Bronchial epithelial cell (primary cell): ENCODE results near the gene PDE2A. TPM values are rescaled to one million over a fixed set of nuclear protein-coding genes. Genes with fewer than 3 reads are reported as not detected.

ENCODE experiments used
- DNase-seq: peaks from one replicate; pipeline ENCODE4 v3.0.0-alpha.2; 2010; ENCODE audit warnings: low read depth
- FAIRE-seq: peaks from 2 replicates; lab custom pipeline; 2011; peaks lifted over from hg19 to GRCh38; lab: Jason Lieb, UNC
- H3K27me3 ChIP-seq: 2 replicates; pipeline ENCODE4 v1.5.1; 2011; ENCODE audit warnings: low read length; ENCODE audit not compliant: control insufficient read depth, insufficient read depth
- H3K36me3 ChIP-seq: 2 replicates; pipeline ENCODE4 v1.5.1; 2011; ENCODE audit warnings: low read length; ENCODE audit not compliant: control insufficient read depth, insufficient read depth
- H3K4me3 ChIP-seq: 2 replicates; pipeline ENCODE4 v1.5.1; 2011; ENCODE audit warnings: mild to moderate bottlenecking, low read depth, low read length, control low read depth
- CTCF ChIP-seq: IDR thresholded peaks from 2 replicates; pipeline ENCODE4 v1.5.1; 2011; ENCODE audit warnings: mild to moderate bottlenecking, moderate library complexity, low read length, control low read depth, inconsistent platforms; ENCODE audit not compliant: insufficient read depth, severe bottlenecking
- total RNA-seq: library from RNA; depleted of rRNA; stranded (reverse); fragments of >200 nt; gene quantifications from 2 replicates; pipeline ENCODE4 v1.2.1, GENCODE V29; 2014

Gene PDE2A
- total RNA-seq, 1 donor from 2014 or later: 1.6 TPM

DNA sequence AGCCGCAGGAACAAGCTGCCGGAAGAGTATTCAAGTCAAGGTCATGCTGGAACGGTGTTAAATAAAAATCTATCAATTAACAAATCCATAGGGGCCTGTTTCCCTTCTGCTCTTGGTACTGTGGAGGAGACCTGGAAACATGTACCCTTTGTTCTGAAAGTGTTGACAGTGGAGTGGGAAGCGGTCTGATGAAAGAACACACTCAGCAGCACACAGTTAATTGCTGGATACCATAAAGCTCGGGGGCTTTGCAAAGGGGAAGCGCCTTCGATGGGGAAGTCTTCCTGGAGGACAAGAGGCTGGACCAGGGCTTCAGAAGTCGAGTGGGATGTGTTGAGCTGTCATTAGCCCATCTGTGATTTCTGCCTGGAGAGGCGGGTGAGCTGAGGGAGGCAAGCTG is 127.4 kb downstream of the PDE2A start:
- no peak for FAIRE-seq
- no peak for TF ChIP-seq CTCF

GRCh38 chr11:72544589-72544988 is 129.6 kb downstream of the PDE2A start:
- Histone ChIP-seq H3K27me3 (peaks cover 2% of the 10 kb centered on the region), H3K4me3 (no peak overlapping the region), H3K36me3 (no peaks in the 10 kb centered on the region)
- DNase-seq (no peak), FAIRE-seq (no peak)
- no peak for TF ChIP-seq CTCF

More for the DNA sequence above, 127.4 kb downstream of the PDE2A start:
- Histone ChIP-seq H3K36me3 (no peaks in the 10 kb centered on the region), H3K4me3 (no peak overlapping the region), H3K27me3 (peaks cover 2% of the 10 kb centered on the region)
- no peak for DNase-seq

DNA sequence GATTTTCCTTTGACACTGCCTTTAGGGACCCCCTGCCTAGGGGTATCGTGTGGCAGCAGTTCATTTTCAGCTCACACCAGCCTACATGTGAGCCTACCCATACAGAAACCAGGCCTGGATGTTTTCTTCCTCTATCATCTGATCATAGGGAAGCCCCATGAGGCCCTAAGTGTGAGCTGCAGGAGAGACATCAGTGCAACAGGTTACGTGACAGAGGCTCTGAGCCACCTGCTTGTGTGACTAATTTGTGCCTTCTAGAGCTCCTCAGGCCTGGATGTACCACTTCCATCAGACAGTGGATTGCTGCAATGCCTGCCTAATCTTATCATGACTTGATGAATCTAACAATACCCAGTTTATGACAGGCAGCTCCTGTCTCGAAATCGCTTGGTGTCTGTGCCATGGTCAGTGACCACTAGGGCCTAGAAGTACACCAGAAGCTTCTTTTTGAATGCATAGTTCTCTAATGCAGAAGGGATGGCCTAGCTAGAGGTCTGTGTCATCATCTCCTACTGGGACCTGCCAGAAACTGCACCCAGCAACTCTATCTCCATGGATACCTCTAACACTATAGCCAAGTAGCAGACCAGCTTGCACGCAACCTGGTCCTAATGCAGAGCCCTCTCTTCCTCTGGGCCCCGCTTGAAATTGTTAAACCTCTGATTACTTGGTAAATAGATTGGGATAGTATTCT is 130.2 kb downstream of the PDE2A start:
- Histone ChIP-seq H3K27me3 (peaks cover 2% of the 10 kb centered on the region), H3K4me3 (no peak overlapping the region), H3K36me3 (no peaks in the 10 kb centered on the region)
- FAIRE-seq (no peak), DNase-seq (no peak)
- TF ChIP-seq CTCF: no peak

DNA sequence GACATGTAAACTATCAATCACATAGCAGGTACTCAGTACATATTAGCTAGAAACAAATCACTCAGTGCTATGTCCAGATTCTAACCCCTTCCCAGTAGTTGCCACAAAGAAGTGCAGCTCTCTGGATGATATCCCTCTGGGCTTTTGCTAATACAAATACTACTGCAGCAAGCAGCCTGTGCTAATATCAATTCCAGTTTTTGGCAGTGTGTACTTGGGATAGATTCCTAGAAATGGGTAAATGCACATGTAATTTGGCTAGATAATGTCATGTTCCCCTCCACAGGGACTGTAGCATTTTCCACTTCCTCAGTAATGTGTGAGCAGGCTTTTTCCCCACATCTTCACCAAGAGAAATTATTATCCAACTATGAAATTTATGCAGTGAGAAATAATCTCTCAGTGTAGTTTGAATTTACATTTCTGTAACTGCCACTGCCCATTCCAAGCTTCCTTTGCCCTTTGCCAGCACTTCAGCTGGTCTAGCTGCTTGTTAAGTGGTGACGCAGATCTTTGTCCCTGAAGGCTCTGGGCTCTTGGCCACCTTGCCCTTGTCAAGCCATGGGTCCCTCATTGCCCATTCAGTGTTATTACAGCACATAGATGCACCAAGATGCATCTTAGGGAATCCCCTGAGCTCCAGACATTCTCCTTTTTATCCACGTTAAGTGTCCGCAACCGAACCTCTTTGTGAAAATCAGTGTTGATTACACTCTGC is 132.8 kb downstream of the PDE2A start:
- Histone ChIP-seq H3K27me3 (peaks cover 2% of the 10 kb centered on the region), H3K4me3 (no peak overlapping the region), H3K36me3 (no peaks in the 10 kb centered on the region)
- no peak for TF ChIP-seq CTCF
- FAIRE-seq: no peak
- no peak for DNase-seq

DNA sequence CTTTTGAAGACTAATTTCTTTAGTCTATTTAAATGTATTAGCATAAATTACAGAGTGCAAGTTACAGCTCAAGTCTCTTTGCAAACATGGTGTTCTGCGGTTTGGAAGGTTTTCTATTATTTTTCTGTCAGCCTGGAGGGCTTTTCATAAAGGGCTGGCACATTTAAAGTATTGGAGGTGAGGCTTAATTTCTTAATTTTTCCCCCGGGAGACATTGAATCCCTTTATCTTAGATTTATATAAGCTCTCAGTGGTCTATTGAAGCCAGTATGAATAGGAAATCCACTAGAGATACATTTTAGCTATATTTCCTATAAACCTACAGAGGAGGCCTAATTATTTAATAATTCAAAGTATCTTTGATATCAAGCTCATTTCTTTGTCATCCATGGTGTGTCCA is 137.2 kb downstream of the PDE2A start:
- no peak overlapping the region for H3K4me3 ChIP-seq
- no peaks in the 10 kb centered on the region for H3K36me3 ChIP-seq
- DNase-seq (no peak), FAIRE-seq (no peak)
- no peak for TF ChIP-seq CTCF
- H3K27me3 ChIP-seq: peaks cover 2% of the 10 kb centered on the region
